ENCODE data around the gene ANKRD52. TPM values are rescaled to one million over a fixed set of nuclear protein-coding genes. Genes with fewer than 3 reads are reported as not detected.

The ANKRD52 gene
- total and polyA plus RNA-seq, 9 of the 15 experiments (the other 6 are each of a cell fraction or from before 2014, with no cell fraction given): 0.52 to 46.8 (median 7.9) TPM

- TF ChIP-seq ZNF592 (IDR thresholded peaks at IDR 0.05) (no peak; the same call in 1 of the 2 replicates), ZNF444 (CRISPR knock-in tag; IDR thresholded peaks at IDR 0.05) (no peak), HMGN3 (IDR thresholded peaks at IDR 0.05; ENCODE audit: borderline replicate concordance, extremely low read depth, insufficient read length, low read depth, low read length) (peak; percentile 82), PHF20 (IDR thresholded peaks at IDR 0.05; ENCODE audit: partially characterized antibody) (no peak), RBM14 (IDR thresholded peaks at IDR 0.05; ENCODE audit: borderline replicate concordance, insufficient read depth, low read depth, low read length) (no peak), NCOR1 (IDR thresholded peaks at IDR 0.05) (0 out of 2 replicates have a peak, but pooled peaks have one; percentile 27), CTCF (IDR thresholded peaks at IDR 0.05 in 2 of 3, conservative IDR thresholded peaks at IDR 0.05 in 1 of 3; ENCODE audit: insufficient read depth in 2 of 3, low read depth in 1 of 3, low read length in 3 of 3) (peak; percentile 72 to 95 (median 95)), JUNB (CRISPR knock-in tag; conservative IDR thresholded peaks at IDR 0.05) (no peak), SFPQ (IDR thresholded peaks at IDR 0.05; ENCODE audit: low read depth, low read length) (no peak), ZNF165 (CRISPR knock-in tag; IDR thresholded peaks at IDR 0.05; ENCODE audit: borderline replicate concordance) (no peak), JUN (IDR thresholded peaks at IDR 0.05; ENCODE audit: borderline replicate concordance, low read depth, low read length) (0 out of 2 replicates have a peak, but pooled peaks have one; percentile 56), JUN (CRISPR knock-in tag; IDR thresholded peaks at IDR 0.05; ENCODE audit: borderline replicate concordance) (no peak), IRF9 (tag; IDR thresholded peaks at IDR 0.05) (no peak), TARDBP (IDR thresholded peaks at IDR 0.05) (no peak)
Measured at GRCh38 chr12:56189099-56189917, 68.9 kb downstream of the ANKRD52 start, which contains the start of gene SMARCC2 (continued).

All from K562 (cell line).